ENCODE data around the gene EFNB2.

EFNB2 gene

GRCh38 chr13:106499113-106499512, 36.3 kb downstream of the EFNB2 start:
- DNase-seq, result no peak

- DNase-seq, result no peak
Observed at GRCh38 chr13:106498571-106498970, 36.9 kb downstream of the EFNB2 start.

- no peak for DNase-seq
Observed at GRCh38 chr13:106498158-106498557, 37.3 kb downstream of the EFNB2 start.

DNA sequence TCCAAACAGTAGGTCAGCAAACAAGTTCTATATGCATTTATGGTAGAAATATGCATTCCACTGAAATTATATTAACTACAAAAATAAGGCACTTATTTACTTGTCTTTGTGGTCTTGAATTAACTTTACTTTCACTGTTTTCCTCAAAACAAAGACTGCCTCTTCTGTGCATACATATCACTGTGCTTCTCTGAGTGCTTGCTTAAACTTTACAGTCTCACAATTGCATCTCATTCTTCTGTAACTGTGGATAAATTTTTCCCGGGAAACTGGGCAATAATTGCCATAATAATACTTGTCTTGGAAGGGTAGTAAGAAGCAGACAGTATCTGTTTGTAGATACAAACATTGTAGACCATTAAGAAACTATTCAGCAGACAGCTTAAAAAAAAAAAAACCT, 38.4 kb downstream of the EFNB2 start:
- no peak for DNase-seq

- DNase-seq, result no peak
Observed at GRCh38 chr13:106496072-106496997, 39.1 kb downstream of the EFNB2 start.

DNA sequence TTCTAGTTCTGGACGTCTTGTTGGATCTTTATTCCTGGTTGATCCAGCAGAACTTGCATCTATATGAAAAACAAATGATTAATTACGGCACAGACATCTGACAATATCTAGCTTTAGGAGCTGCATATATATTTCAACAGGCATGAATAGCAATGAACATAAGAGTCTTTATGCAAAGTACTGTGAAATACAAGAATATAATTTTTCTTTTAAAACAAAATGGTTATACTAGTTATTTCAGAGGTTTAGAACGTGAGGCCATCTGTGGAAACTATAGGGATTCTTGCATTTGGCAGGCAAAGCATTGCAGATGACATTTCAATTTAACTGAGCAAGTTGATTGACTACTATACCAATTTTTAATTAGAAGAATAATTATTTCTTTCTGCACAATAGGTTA, 40.5 kb downstream of the EFNB2 start:
- no peak for DNase-seq

DNA sequence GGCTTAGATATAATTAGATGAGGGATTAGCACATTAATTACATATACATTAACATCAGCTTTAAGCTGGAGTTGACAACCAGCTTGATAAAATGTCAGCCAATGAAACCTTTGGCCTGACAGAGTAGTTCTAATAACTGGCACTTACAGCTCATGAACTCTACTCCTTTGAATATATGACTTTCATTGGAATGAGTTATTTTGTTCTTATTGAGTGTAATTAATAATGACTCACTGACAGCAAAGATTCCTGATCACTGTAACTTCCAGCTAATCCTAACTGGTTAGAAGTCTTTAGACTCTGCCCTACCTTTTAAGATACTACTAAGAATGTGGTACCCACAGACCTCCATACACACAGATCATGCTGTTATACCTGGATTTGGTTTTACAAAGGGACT, 41.0 kb downstream of the EFNB2 start:
- DNase-seq, result no peak

- no peak for DNase-seq
Observed at GRCh38 chr13:106493533-106494220, 41.8 kb downstream of the EFNB2 start.

DNA sequence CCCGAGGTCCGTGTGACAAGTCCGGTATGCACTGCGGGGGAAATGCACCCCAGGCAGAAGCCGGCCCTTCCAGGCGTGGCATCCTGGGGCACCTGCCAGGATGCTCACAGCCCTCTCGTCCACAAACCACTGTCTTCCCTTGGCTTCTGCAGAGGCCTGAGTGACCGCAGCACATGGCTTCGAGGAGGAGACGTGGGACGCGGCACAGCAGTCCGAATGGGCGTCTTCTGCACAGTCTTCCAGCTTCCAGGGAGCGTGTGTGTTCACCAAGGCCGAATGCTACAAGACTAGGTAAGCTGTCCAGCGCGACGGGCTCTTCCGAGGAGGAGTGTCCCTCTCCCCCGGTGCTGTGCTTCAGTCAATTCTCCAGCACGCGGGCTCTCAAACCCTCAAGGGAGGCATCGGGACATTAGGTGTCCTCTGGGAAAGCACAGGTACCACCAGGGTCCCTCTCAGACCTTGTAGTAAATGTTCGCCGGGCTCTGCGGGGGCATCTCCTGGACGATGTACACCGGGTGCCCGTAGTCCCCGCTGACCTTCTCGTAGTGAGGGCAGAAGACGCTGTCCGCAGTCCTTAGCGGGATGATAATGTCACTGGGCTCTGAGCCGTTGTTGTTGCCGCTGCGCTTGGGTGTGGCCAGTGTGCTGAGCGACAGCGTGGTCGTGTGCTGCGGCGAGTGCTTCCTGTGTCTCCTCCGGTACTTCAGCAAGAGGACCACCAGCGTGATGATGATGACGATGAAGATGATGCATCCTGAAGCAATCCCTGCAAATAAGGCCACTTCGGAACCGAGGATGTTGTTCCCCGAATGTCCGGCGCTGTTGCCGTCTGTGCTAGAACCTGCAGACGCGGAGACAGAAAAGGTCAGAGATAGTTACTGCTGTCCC, 42.6 kb downstream of the EFNB2 start:
- no peak for DNase-seq

- no peak for DNase-seq
Observed at GRCh38 chr13:106491928-106492587, 43.4 kb downstream of the EFNB2 start.

- no peak for DNase-seq
Observed at GRCh38 chr13:106491463-106491862, 44.0 kb downstream of the EFNB2 start.

- no peak for DNase-seq
Observed at GRCh38 chr13:106490569-106491321, 44.7 kb downstream of the EFNB2 start.

DNA sequence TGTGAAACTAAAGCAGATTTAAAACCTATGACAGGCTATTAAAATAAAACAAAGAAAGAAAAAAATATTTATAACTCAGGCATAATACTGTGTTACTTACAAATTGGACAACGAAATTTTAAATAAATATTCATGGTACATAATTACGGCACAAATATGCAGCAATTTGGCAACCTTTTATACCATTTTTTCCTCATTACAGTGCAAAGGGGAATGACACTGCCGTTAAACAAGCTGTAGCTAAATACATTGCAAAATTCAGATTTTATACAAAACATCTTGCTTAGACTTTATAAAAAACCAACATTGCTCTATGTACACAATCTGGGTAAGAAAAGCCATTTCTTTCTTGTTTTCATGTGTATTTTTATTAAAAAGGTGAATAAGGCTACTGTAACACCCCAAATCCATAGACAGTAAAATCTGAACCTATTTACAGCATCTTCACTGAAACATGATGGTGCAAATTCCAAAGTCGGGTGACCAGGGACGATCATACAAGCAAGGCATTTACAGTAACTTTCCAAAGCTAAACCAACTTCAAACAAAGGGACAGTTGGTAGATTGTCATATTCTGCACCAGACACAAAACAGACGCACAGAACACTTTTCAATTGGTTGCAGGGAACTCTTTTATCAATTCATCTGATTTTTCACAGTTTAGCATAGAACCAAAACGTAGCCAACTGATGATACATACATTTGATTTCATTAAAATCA, 45.5 kb downstream of the EFNB2 start:
- no peak for DNase-seq

DNA sequence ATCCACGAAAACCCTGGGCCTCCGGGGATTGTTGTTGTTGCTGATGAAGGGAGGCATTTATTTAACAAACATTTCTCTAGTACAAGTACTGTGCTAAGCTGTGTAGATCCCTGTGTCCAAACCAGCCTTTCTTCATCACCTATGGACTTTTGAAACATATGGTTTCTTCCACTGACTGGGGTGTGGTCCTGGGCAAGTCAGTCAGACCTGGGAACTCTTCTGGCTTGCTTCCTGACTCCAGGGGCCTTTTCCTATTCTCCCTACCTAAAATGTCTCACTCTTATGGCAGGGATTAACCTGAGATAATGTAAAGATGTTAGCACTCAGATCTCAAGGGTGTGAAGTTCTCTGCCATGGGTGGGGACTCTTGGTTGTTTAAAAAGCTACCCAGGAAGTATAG, 46.8 kb downstream of the EFNB2 start:
- no peak for DNase-seq

- DNase-seq, result no peak
Observed at GRCh38 chr13:106488076-106488475, 47.4 kb downstream of the EFNB2 start.

DNA sequence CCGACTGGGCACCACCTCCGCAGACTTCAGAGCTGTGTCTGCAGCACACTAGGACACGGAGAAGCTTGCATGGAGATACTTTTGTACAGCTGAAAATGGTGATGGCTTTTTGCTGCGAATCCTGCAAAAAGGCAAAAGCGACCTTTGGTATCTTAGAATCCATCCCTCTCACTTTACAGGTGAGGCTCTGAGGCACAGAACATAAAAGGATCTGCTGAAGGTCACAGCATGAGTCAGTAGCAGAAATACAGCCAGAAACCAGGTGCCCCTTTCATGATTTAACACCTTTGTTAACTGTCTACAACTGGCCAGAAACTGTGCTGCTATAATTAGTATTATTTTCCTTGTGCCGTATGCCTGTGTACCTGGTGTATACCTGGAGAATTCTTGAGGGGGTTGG, 48.3 kb downstream of the EFNB2 start:
- no peak for DNase-seq

DNA sequence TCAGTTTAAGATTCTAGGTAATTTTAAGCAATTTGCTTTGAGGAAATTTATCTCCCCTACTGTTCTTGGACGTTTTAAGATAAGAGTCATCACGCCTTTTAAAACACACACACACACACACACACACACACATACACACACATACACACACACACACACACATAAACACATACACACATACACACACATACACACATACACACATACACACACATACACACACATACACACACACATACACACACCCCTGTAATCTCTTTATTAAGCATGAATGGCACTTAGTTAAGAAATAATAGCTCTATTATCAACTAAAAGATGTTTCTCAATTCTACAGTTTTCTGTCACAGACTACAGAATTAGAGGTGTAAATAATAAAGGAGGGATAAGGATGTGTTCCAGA, 49.2 kb downstream of the EFNB2 start:
- no peak for DNase-seq

- DNase-seq, result no peak
Observed at GRCh38 chr13:106484537-106485193, 50.8 kb downstream of the EFNB2 start.

- no peak for DNase-seq
Observed at GRCh38 chr13:106484084-106484483, 51.4 kb downstream of the EFNB2 start.

- DNase-seq, result no peak
Observed at GRCh38 chr13:106481919-106482318, 53.5 kb downstream of the EFNB2 start.
